ENCODE measurements around the gene PRKCD. TPM values are rescaled to one million over a fixed set of nuclear protein-coding genes. Genes with fewer than 3 reads are reported as not detected.

The PRKCD gene
- total and polyA plus RNA-seq, 2 of the 4 experiments (the other 2 are of a cell fraction), result 4.3 to 19.0 TPM

DNA sequence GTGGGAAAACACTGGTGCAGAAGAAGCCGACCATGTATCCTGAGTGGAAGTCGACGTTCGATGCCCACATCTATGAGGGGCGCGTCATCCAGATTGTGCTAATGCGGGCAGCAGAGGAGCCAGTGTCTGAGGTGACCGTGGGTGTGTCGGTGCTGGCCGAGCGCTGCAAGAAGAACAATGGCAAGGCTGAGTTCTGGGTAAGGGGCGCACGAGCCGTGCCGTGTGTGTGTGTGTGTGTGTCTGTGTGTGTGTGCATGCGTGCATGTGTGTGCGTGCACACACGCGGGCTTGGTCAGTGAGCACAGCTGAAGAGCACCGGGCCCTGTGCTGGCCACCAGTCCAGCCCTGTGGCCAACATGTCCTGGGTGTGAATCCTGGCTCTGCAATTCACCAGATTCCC, 18.6 kb downstream of the PRKCD start:
- ChIA-PET POLR2A (ENCODE audit: unreplicated experiment) (no interaction called here), CTCF (no interaction called here)
- H2AK5ac ChIP-seq (ENCODE audit: low read depth, low read length), result no peak overlapping the region
- H3K4me2 ChIP-seq (ENCODE audit: low read depth, low read length), result no peak overlapping the region
- H3K4me3 ChIP-seq (ENCODE audit: insufficient read depth, low read depth, low read length), result no peak overlapping the region
- in situ Hi-C loops (cut with MboI; ENCODE audit: low sequenced_read_pairs), result no loop called here
- H3K27ac ChIP-seq (ENCODE audit: insufficient read depth, low read length), result no peak overlapping the region
- peaks cover 0 to 17% of the 10 kb centered on the region in 2 experiments; a peak in 3 of 4 replicates for H3K79me1 ChIP-seq (ENCODE audit: low read depth in 1 of 2, low read length in 2 of 2)
- no peak overlapping the region for H3K4ac ChIP-seq (ENCODE audit: low read depth, low read length)
- H3K23ac ChIP-seq (ENCODE audit: low read depth, low read length), result no peak overlapping the region
- no peak overlapping the region for H2BK5ac ChIP-seq (ENCODE audit: low read depth, low read length, poor library complexity, severe bottlenecking)
- no peaks in the 10 kb centered on the region for H3K9me3 ChIP-seq (ENCODE audit: control insufficient read depth, insufficient read depth, low read length)
- no peak overlapping the region for H3K18ac ChIP-seq (ENCODE audit: low read depth, low read length)
- no peak overlapping the region for H2AFZ ChIP-seq (replicated peaks; ENCODE audit: low read length, poor library complexity)
- H3K27me3 ChIP-seq (ENCODE audit: control insufficient read depth, insufficient read depth, low read length), result no peaks in the 10 kb centered on the region
- DNase-seq (no peak), ATAC-seq (ENCODE audit: low read depth) (no peak)
- peaks cover 33% of the 10 kb centered on the region for H3K36me3 ChIP-seq (ENCODE audit: control insufficient read depth, insufficient read depth, low read length)
- TF ChIP-seq RAD21 (IDR thresholded peaks at IDR 0.05; ENCODE audit: low read length) (no peak), POLR2A (IDR thresholded peaks at IDR 0.05; ENCODE audit: low read depth, low read length) (no peak), FOS (IDR thresholded peaks at IDR 0.05; ENCODE audit: low read depth, low read length) (no peak), MAFK (IDR thresholded peaks at IDR 0.05; ENCODE audit: low read depth, low read length) (no peak), CEBPB (IDR thresholded peaks at IDR 0.05; ENCODE audit: low read depth, low read length) (no peak), MAZ (IDR thresholded peaks at IDR 0.05; ENCODE audit: borderline replicate concordance, low read depth, low read length) (no peak), CHD1 (IDR thresholded peaks at IDR 0.05; ENCODE audit: low read depth, low read length) (no peak)
- no peak overlapping the region for H4K91ac ChIP-seq (ENCODE audit: insufficient read depth, low read depth, low read length)
- peaks cover 6% of the 10 kb centered on the region; the same call in 1 of the 2 replicates for H3K9me1 ChIP-seq (ENCODE audit: insufficient read depth, low read length)
- 92% methylated on average over 10 of the region's 20 CpGs; no CpG with 5 or more reads in 1 of the 2 experiments for WGBS, 2 experiments (ENCODE audit: extremely low coverage in 2 of 2, insufficient read length in 1 of 2)
- H3K4me1 ChIP-seq (ENCODE audit: control insufficient read depth, insufficient read depth, low read length), result no peaks in the 10 kb centered on the region
- BruUV-seq (replicated peaks), result no TSS peak
- no peak overlapping the region for H2BK20ac ChIP-seq (ENCODE audit: low read depth, low read length)
- H3K14ac ChIP-seq (replicated peaks; ENCODE audit: low read depth, low read length), result no peak overlapping the region
- no peak overlapping the region for H4K5ac ChIP-seq (ENCODE audit: low read depth, low read length)
- H2BK120ac ChIP-seq (ENCODE audit: low read depth, low read length), result no peak overlapping the region
- intact Hi-C loops (cut with micrococcal nuclease), result no loop called here
- no peak overlapping the region for H2AK9ac ChIP-seq (replicated peaks; ENCODE audit: low read depth, low read length, poor library complexity)
- H4K20me1 ChIP-seq (ENCODE audit: insufficient read depth, low read length), result peaks cover 10% of the 10 kb centered on the region; the same call in 1 of the 2 replicates
- no peak overlapping the region for H3K56ac ChIP-seq (ENCODE audit: extremely low read depth, insufficient read depth, low read length)
- dilution Hi-C loops (cut with HindIII; ENCODE audit: low sequenced_read_pairs, unreplicated experiment), result no loop called here
- H4K8ac ChIP-seq (ENCODE audit: low read depth in 2 of 2, low read length in 2 of 2), result no peak overlapping the region
- H3K9ac ChIP-seq (ENCODE audit: low read depth, low read length), result no peak overlapping the region
- no peak overlapping the region for H2BK15ac ChIP-seq (ENCODE audit: low read depth, low read length)

Data from IMR-90 (cell line).